GM18520 (cell line): Measurements from ENCODE around the gene PUS1.
"Not testable (repeated sequence)": the region's sequence is repeated elsewhere in the genome, so short reads cannot be mapped to it uniquely, and the experiment has no call there.

Experiments
- ATAC-seq: cut with Tn5 transposase; IDR thresholded peaks from one replicate; pipeline ENCODE4 v1.9.1; 2021; ENCODE audit not compliant: unreplicated experiment

The PUS1 gene

GRCh38 chr12:131959641-131960589 is 30.8 kb downstream of the PUS1 start:
- no peak for ATAC-seq

DNA sequence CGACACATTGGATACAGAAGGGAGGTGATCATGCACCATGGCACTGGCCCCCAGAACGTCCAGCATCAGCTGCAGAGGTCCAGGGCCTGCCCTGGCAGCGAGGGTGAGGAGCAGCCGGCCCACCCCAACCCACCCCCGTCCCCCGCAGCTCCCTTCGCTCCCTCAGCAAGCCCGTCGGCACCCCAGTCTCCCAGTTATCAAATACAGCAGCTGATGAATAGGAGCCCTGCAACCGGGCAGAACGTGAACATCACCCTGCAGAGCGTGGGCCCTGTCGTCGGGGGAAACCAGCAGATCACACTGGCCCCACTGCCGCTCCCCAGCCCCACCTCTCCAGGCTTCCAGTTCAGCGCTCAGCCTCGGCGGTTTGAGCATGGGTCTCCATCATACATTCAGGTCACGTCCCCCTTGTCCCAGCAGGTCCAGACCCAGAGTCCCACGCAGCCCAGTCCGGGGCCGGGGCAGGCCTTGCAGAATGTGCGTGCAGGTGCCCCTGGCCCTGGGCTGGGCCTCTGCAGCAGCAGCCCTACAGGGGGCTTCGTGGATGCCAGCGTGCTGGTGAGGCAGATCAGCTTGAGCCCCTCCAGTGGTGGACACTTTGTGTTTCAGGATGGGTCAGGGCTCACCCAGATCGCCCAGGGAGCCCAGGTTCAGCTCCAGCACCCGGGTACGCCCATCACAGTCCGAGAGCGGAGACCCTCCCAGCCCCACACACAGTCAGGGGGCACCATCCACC is 31.7 kb downstream of the PUS1 start:
- ATAC-seq, result not testable (repeated sequence)

GRCh38 chr12:131961328-131961727 is 32.3 kb downstream of the PUS1 start:
- not testable (repeated sequence) for ATAC-seq

- ATAC-seq, result no peak
Observed at GRCh38 chr12:131962069-131962468, 33.0 kb downstream of the PUS1 start.

DNA sequence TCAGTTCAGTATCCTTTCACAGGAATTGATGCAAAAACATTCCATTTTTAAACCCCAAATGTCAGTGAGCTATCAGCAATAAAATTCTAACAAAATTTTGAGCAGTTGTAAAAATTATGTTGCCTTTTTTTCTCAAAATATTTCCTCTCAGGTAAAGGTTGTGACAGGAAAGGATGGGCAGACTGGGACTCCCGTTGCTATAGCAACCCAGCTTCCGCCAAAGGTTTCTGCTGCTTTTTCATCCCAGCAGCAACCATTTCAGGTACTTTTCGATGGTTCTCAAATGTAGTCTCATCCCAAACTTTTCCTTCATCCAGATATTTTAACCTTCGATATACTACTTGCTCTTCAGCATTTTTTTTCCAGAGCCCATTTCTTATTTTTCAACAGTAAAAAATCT is 34.3 kb downstream of the PUS1 start:
- ATAC-seq, result no peak

GRCh38 chr12:131965073-131965472 is 36.0 kb downstream of the PUS1 start:
- ATAC-seq, result no peak

DNA sequence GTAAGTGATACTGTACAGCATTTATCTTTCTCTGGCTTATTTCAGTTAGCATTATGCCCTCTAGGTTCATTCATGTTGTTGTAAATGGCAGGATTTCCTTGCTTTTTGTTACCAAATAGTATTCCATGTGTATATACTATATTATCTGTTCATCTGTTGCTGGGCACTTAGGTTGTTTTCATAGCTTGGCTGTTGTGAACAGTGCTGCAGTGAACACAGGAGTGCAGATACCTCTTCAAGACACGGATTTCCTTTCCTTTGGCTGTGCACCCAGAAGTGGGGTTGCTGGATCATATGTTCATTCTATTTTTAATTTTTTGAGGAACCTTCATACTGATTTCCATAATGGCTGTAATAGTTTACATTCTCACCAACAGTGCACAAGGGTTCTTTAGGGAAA is 42.1 kb downstream of the PUS1 start:
- ATAC-seq, result no peak

DNA sequence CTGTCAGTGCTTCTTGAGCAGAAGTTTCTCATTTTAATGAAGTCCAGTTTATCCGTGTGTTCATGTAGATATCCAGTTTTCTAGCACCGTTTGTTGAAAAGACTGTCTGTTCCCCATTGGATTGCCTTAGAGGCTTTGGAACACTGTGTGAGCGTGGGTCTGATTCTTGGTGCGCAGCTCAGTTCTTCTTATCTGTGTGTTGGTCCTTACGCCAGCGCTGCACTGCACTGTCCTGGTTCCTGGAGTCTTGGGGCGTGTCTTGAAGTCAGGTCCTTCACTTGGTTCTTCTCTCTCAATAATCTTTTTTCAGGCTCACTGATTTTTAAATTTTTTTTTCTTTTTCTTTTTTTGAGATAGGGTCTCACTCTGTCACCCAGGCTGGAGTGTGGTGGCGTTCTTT is 46.2 kb downstream of the PUS1 start:
- ATAC-seq, result no peak

- no peak for ATAC-seq
Observed at GRCh38 chr12:131979606-131980005, 50.5 kb downstream of the PUS1 start.

- ATAC-seq, result no peak
Observed at GRCh38 chr12:131980263-131980662, 51.2 kb downstream of the PUS1 start.

DNA sequence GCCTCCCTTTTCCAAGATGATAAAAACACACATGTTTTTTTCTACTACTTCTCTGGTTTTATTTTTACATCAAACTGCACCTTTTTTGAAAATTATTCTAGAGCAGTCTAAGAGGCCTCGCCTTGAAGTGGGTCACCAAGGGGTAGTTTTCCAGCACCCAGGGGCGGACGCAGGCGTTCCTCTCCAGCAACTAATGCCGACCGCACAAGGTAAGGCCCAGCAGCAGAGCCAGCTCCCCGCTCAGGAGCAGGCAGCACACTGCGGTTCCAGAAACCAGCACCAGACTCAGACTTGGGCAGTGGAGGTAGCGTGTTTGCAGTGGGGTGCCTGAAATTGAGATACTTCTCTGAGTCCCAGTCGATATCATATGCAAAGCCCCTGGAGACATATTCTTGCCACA is 52.3 kb downstream of the PUS1 start:
- no peak for ATAC-seq

DNA sequence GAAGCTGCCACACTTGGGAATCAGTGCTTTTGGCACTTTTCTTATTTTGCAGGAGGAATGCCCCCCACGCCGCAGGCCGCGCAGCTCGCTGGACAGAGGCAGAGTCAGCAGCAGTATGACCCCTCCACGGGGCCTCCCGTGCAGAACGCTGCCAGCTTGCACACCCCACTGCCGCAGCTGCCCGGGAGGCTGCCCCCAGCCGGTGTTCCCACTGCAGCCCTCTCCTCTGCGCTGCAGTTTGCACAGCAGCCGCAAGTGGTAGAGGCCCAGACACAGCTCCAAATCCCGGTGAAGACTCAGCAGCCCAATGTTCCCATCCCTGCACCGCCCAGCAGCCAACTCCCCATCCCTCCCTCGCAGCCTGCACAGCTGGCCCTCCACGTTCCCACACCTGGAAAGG is 53.0 kb downstream of the PUS1 start:
- ATAC-seq, result no peak

DNA sequence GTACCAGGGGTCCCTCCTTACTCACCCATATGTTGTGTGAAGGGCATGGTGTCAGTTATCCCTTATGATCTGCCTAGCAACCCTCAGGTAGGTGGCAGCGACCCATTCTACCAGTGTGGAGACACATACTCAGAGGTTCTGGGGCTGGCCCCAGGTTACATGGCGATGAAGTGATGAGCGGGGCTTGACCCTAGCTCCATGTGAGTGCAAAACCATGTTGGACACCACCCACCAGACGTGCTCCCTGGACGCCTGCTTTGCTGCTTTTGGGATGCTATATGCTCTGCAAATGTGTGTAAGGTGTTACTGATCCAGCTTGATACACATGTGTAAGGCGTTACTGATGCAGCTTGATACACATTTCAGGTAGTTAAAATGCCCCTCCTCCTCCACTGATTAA is 54.0 kb downstream of the PUS1 start:
- no peak for ATAC-seq

DNA sequence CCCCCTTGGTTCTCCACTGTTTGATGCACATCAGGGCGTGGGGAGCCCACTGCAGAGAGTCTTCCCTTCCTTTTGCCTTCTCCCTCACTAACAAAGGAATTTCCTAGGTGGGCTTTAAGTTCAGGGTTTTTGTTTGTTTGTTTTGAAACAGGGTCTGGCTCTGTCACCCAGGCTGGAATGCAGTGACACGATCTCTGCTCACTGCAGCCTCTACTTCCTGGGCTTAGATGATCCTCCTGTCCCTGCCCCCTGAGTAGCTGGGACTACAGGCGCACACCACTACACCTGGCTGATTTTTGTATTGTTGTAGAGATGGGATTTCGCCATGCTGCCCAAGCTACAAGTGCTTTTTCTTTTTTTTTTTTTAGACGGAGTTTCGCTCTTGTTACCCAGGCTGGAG is 54.5 kb downstream of the PUS1 start:
- ATAC-seq, result no peak

DNA sequence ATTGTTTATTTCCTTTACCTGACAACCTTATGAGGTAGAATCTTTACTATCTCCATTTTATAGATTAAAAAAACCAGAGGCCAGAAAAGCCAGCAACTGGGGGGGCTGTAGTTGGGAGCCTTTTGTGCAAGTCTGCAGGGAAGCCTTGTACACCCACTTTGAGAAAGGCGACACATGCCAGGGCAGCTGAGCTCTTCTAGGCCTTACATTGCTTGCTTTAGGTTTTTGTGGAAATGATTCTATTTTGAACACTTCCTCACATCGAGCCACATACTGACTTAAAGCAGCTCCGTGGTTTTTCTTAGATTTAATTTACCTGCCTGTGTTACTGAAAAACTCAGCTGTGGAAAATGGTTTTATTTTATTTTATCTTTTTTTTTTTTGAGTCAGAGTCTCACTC is 55.3 kb downstream of the PUS1 start:
- ATAC-seq, result no peak

DNA sequence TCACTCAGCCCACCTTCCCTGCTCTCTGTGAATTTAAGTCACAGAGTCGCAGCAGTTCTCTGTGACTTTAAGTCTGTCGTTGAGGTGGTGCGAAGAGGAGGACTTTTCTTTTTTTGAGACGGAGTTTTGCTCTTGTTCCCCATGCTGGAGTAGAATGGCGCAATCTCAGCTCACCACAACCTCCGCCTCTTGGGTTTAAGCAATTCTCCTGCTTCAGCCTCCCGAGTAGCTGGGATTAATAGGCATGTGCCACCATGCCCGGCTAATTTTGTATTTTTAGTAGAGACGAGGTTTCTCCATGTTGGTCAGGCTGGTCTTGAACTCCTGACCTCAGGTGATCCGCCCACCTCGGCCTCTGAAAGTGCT is 56.4 kb downstream of the PUS1 start:
- ATAC-seq, result not testable (repeated sequence)

GRCh38 chr12:131986361-131986760 is 57.3 kb downstream of the PUS1 start:
- ATAC-seq, result no peak

- no peak for ATAC-seq
Observed at GRCh38 chr12:131986910-131987309, 57.8 kb downstream of the PUS1 start.

GRCh38 chr12:131987552-131987951 is 58.5 kb downstream of the PUS1 start:
- no peak for ATAC-seq

DNA sequence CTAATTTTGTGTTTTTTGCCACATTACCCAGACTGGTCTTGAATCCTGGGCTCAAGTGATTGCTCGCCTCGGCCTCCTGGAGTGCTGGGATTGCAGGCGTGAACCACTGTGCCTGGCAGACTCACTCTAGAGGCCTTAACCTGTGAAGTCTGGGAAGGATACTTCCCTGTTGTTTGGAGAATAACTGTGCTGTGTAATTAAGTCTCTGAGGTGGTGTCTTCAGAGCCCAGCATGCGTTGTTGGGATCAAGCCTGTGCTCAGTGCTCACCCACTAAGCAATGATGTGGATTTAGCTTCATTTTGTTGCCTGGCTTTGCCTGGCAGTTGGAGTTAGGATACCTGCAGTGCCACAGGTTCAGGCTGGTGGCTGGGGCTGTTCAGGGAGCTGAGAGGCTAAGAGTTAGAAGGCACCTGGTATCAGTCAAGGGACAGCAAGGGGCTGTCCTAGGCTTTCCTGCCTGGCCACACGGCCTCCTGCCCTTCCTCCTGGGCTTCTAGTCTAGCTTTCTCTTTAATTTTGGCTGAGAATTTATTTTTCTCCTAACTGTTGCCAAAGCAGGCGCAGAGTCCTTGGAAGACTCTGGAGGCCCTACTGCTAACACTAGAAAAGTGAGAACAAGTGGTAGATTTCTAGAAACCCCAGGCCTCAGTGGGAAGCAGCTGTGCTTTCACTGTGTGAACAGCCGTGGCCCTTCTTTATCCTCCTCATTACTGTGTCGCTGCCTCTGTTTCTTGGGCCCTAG is 59.1 kb downstream of the PUS1 start:
- ATAC-seq, result no peak

GRCh38 chr12:131989021-131989420 is 59.9 kb downstream of the PUS1 start:
- ATAC-seq, result no peak
